GM12878 (cell line): ENCODE results near the gene BCL2. TPM values are rescaled to one million over a fixed set of nuclear protein-coding genes. Genes with fewer than 3 reads are reported as not detected.
A peak's percentile ranks its signal among the peaks of the same experiment; 100 is the strongest.

Experiments
- ATAC-seq: fragments of 200-7000 bp; cut with Tn5 transposase; 3 replicates; pipeline ENCODE4 v1.9.1; 2020; ENCODE audit warnings: mild to moderate bottlenecking, moderate library complexity
- BruUV-seq: library from RNA; stranded (reverse); fragments of 400-500 nt; replicated peaks from 2 replicates; lab custom pipeline; 2021; lab: Mats Ljungman, UMichigan
- CTCF ChIA-PET: fragments of 300-600 bp; sonication (Branson Sonifier 250); formaldehyde crosslinking; extraction: SDS; loops from one replicate; lab custom pipeline; 2021; ENCODE audit warnings: inconsistent platforms; lab: Yijun Ruan, JAX
- POLR2A ChIA-PET: fragments of 350-600 bp; formaldehyde crosslinking; extraction: SDS; loops from one replicate; lab custom pipeline; 2021; ENCODE audit warnings: inconsistent platforms; lab: Charles Lee
- RAD21 ChIA-PET: fragments of 300-600 bp; sonication (Branson Sonifier 250); formaldehyde crosslinking; loops from one replicate; lab custom pipeline; 2023; ENCODE audit warnings: antibody characterized with exemption; ENCODE audit not compliant: unreplicated experiment; lab: Charles Lee
- SMC1A ChIA-PET: fragments of 300-600 bp; sonication (Branson Sonifier 250); formaldehyde crosslinking; loops from one replicate; lab custom pipeline; 2023; ENCODE audit not compliant: unreplicated experiment, uncharacterized antibody; lab: Charles Lee
- DNase-seq: peaks from one replicate; pipeline ENCODE4 v3.0.0-alpha.2; 2011; ENCODE audit warnings: low read depth, low spot score
- FAIRE-seq: peaks from 3 replicates; lab custom pipeline; 2011; peaks lifted over from hg19 to GRCh38; lab: Jason Lieb, UNC
- H2AFZ ChIP-seq: 2 replicates; pipeline ENCODE4 v1.6.0; 2011; ENCODE audit warnings: low read depth, low read length, control low read depth; ENCODE audit not compliant: control insufficient read depth
- H3K27ac ChIP-seq: 2 replicates; pipeline ENCODE4 v1.5.1; 2011; ENCODE audit warnings: control low read depth; ENCODE audit not compliant: control insufficient read depth, insufficient read depth
- H3K27me3 ChIP-seq, 2 experiments: replicated peaks in 1 of 2; 2 replicates each; pipeline versions ENCODE4 v1.6.0 to v1.6.1; 2011; ENCODE audit warnings: low read length in 1 of 2; ENCODE audit not compliant: control insufficient read depth in 2 of 2, insufficient read depth in 2 of 2
- H3K36me3 ChIP-seq, 2 experiments: 2 replicates each; pipeline ENCODE4 v1.5.1; 2011; ENCODE audit warnings: low read length in 1 of 2; ENCODE audit not compliant: control insufficient read depth in 2 of 2, insufficient read depth in 2 of 2
- H3K4me1 ChIP-seq: 2 replicates; pipeline ENCODE4 v1.6.1; 2011; ENCODE audit warnings: mild to moderate bottlenecking, low read length, moderate library complexity, mixed read lengths; ENCODE audit not compliant: control insufficient read depth, insufficient read depth
- H3K4me2 ChIP-seq: 2 replicates; pipeline ENCODE4 v1.6.0; 2011; ENCODE audit warnings: control low read depth; ENCODE audit not compliant: control insufficient read depth, insufficient read depth
- H3K4me3 ChIP-seq: fragments of 200-600 bp; sonication (generic); 2 replicates; pipeline ENCODE4 v1.5.1; 2016
- H3K79me2 ChIP-seq: 2 replicates; pipeline ENCODE4 v1.6.0; 2011; ENCODE audit warnings: low read length; ENCODE audit not compliant: control insufficient read depth, insufficient read depth
- H3K9ac ChIP-seq: 2 replicates; pipeline ENCODE4 v1.8.0; 2011; ENCODE audit warnings: low read length, control low read depth, mixed read lengths; ENCODE audit not compliant: control insufficient read depth, insufficient read depth
- H3K9me3 ChIP-seq: replicated peaks from 3 replicates; pipeline ENCODE4 v1.5.1; 2011; ENCODE audit warnings: mild to moderate bottlenecking, low read length; ENCODE audit not compliant: control insufficient read depth, insufficient read depth
- H4K20me1 ChIP-seq: 2 replicates; pipeline ENCODE4 v1.6.0; 2011; ENCODE audit not compliant: control insufficient read depth, insufficient read depth
- CHD2 ChIP-seq: IDR thresholded peaks from 2 replicates; pipeline ENCODE4 v1.6.1; 2011; ENCODE audit warnings: low read depth, low read length, improper control_type of control experiment, borderline replicate concordance
- FOXM1 ChIP-seq: IDR thresholded peaks from 2 replicates; pipeline ENCODE4 v1.6.1; 2012; ENCODE audit warnings: low read depth, mild to moderate bottlenecking, inconsistent platforms, low read length, moderate library complexity
- POLR2AphosphoS5 ChIP-seq: IDR thresholded peaks from 2 replicates; pipeline ENCODE4 v1.6.1; 2011; ENCODE audit warnings: mild to moderate bottlenecking, low read length, inconsistent platforms
- ZNF274 ChIP-seq: IDR thresholded peaks from one replicate; pipeline ENCODE4 v1.8.0; 2011; ENCODE audit not compliant: insufficient read length, insufficient read depth
- WGBS: methylation state at CpG from one replicate; pipeline ENCODE4 v1.1.6; 2016; ENCODE audit warnings: low lambda C conversion rate; ENCODE audit not compliant: insufficient replicate concordance, insufficient coverage; ENCODE audit errors: missing lambda C conversion rate; 5-methylcytosine and 5-hydroxymethylcytosine counted together
- in situ Hi-C: fragments of 300-500 bp; cut with MboI; formaldehyde crosslinking; loops from 9 replicates; pipeline ENCODE4 v1.14.3; 2018; ENCODE audit warnings: mixed read lengths
- intact Hi-C: fragments of 100-400 bp; cut with micrococcal nuclease; formaldehyde crosslinking; loops from one replicate; pipeline ENCODE4 v1.14.2; 2022; ENCODE audit not compliant: unreplicated experiment
- polyA plus RNA-seq, 11 experiments: library from polyadenylated mRNA; depleted of rRNA in 4 of 11; unstranded in 6 of 11; stranded (reverse) in 5 of 11; fragments of >200 nt; fragmentation: Nextera tagmentation in 4 of 11; fragmentation: Illumina TruSeq in 1 of 11; extraction: Ambion mirVana in 4 of 11; extraction: Trizol in 1 of 11; gene quantifications; 1 replicate in 1 of 11; 2 replicates in 10 of 11; pipeline versions ENCODE4 v1.2.1 to v1.2.3, GENCODE V29; 2011 to 2016; ENCODE audit warnings: inconsistent platforms in 2 of 11, missing spikeins in 2 of 11, low read depth in 1 of 11
- total RNA-seq, 4 experiments: library from RNA; depleted of rRNA in 3 of 4; stranded (reverse); fragments of >200 nt in 3 of 4; fragmentation: Illumina TruSeq in 1 of 4; extraction: Trizol in 1 of 4; gene quantifications; 2 replicates each; pipeline versions ENCODE4 v1.2.1 to v1.2.3, GENCODE V29; 2013 to 2021
- TF ChIP-seq, protein P1 (sequence below): fragments of 450-650 bp; IDR thresholded peaks from 2 replicates; pipeline ENCODE4 v1.6.1; 2017; ENCODE audit warnings: low read depth, mild to moderate bottlenecking, moderate library complexity

BCL2 gene
- total and polyA plus RNA-seq, 10 of the 15 experiments (the other 5 are each of a cell fraction or from before 2014, with no cell fraction given): 4.1 to 47.8 (median 19.3) TPM

DNA sequence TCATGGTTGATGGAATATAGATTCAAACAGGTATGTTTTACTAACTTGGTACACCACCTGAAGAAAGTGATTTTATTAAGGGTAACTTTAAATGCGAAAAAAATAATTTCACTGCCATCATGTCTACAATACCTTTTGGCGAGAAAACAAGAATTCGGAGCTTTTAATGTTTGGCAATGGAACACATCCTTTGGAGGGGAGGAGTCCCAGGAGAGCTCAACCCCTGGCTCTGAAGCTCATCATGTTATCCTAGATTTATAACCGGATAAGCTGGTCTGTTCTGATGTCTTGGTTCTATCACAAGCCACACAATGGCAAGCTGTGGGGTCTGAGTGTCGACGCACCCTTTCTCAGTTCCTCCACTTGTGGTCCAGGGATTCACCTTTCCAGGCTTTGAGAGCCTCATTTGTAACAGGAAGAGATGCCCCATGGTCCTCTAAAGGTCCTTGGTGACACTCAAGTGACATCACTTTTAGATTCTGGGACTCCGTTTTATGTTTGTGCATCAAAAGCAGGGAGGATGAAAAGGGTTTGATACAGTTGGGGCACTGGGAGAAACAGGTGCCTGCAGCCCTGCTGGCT, 172.7 kb downstream of the BCL2 start (continued):
- TF ChIP-seq CHD2 (no peak), ZNF274 (no peak)
- TF ChIP-seq, protein P1, sequence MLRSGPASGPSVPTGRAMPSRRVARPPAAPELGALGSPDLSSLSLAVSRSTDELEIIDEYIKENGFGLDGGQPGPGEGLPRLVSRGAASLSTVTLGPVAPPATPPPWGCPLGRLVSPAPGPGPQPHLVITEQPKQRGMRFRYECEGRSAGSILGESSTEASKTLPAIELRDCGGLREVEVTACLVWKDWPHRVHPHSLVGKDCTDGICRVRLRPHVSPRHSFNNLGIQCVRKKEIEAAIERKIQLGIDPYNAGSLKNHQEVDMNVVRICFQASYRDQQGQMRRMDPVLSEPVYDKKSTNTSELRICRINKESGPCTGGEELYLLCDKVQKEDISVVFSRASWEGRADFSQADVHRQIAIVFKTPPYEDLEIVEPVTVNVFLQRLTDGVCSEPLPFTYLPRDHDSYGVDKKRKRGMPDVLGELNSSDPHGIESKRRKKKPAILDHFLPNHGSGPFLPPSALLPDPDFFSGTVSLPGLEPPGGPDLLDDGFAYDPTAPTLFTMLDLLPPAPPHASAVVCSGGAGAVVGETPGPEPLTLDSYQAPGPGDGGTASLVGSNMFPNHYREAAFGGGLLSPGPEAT: no peak
- TF ChIP-seq, all 136 proteins: peak for 18

DNA sequence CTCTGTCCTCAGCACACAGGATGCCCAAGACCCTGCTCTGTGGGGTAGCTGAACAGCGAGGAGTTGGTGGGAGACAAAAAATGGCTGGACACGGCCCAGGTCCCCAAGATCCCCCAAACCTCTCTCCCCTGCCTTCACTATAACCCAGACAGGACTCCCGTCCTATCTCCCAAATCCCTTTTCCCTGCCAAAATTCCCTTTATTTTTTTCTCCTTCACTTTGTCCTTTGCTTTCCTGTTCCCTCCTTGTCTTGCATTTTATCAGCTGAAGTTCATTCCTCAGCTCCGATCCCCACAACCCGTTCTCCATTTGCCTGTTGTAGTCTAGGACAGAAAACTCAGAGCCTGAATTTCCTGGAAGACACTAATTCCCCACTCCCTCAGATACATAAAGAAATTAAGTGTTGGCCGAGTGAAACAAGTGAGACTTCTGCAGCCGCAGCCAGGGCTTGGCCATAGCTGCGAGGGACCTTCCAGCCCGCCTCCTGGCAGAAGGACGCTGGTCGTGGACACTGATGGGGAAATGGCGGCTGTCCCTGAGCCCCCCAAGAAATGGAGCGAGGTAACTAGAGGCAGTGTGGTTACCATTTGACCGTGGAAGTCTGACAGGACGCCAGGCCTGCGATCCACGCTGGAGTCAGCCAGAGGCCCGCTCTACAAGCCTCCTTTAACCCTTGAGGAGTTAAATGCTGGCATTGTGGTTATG, 173.6 kb downstream of the BCL2 start:
- H3K79me2 ChIP-seq: peaks cover 89% of the 10 kb centered on the region
- SMC1A ChIA-PET: interaction anchor here (0.8 to 12.9 kb wide), 6 partner anchors 7 to 129 kb away, joined by 3 to 453 read pairs (median 6); no protein-coding TSS in a partner anchor
- TF ChIP-seq POLR2AphosphoS5 (peak; percentile 19; the same call in 1 of the 2 replicates), FOXM1 (no peak)
- TF ChIP-seq, all 136 proteins: peak for 1
- BruUV-seq: no TSS peak
- intact Hi-C loops: no loop called here
- H2AFZ ChIP-seq: no peak overlapping the region
- DNase-seq (no peak), FAIRE-seq (no peak), ATAC-seq (no peak)
- ChIA-PET CTCF (interaction anchor here (1.0 to 18.1 kb wide), 3 partner anchors 8 to 129 kb away, joined by 3 to 416 read pairs (median 4); no protein-coding TSS in a partner anchor), POLR2A (interaction anchor here (1.5 to 16.4 kb wide), 3 partner anchors 9 to 12 kb away, joined by 3 to 278 read pairs (median 7); no protein-coding TSS in a partner anchor), RAD21 (interaction anchor here (1.0 to 14.5 kb wide), 4 partner anchors 8 to 129 kb away, joined by 4 to 463 read pairs (median 5); no protein-coding TSS in a partner anchor)
- H3K4me1 ChIP-seq: peaks cover 50% of the 10 kb centered on the region
- H3K36me3 ChIP-seq: peaks cover 4 to 6% of the 10 kb centered on the region in 2 experiments; a peak in 2 of 4 replicates
- WGBS: 97% methylated on average over 18 of the region's 18 CpGs
- no peak overlapping the region for H3K4me2 ChIP-seq
- in situ Hi-C loops: no loop called here
- H3K27ac ChIP-seq: no peak overlapping the region
- H3K9me3 ChIP-seq: no peaks in the 10 kb centered on the region; the same call in 2 of the 3 replicates
- no peaks in the 10 kb centered on the region for H4K20me1 ChIP-seq
- H3K9ac ChIP-seq: no peak overlapping the region
- H3K27me3 ChIP-seq: no peaks in the 10 kb centered on the region
- no peak overlapping the region for H3K4me3 ChIP-seq
